ENCODE data around the gene DCLRE1B.

GRCh38 chr1:113951719-113952118 lies 46.6 kb downstream of the DCLRE1B start:
- no peak for TF ChIP-seq CTCF (conservative IDR thresholded peaks at IDR 0.05)
- no peak for TF ChIP-seq ZFX (IDR thresholded peaks at IDR 0.05)
